Measurements from ENCODE around the gene ZBTB21.

The ZBTB21 gene

DNA sequence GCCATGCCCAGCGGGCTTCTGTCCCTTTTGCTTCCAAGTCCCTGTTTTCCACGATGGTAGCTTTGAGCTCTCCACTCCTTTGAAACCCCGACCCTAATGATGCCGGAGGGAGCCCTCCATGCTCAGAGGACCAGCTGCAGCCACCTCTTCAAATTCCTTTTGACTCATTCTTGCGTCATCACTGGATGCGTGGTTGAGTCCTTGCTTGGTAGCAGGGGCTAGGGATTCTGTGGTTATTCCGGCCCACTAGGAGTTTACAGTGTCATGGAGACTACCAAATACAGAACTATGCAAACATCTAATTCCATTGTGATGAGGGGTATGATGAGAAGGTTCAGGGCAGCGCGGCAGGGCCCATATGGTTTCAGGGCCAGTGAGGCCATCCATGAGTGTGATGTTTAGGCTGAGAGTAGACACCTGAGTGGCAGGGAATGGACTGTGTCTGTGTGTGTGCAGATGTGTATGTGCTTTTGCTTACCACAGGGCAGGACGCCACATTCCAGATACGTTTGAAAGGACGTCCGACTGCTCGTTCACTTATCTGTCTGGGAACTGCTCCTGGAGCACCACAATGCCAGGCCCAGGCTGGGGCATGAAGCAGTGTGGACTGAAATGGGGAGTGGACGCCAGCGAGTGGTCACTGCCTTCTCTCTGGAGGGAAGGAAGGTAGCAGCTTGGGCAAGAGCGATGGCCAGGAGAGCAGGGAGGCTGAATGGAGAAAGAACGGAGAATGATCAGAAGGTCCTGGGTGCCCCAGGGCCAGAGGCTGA lies 30.4 kb upstream of the ZBTB21 start:
- DNase-seq (ENCODE audit: insufficient read length, low spot score) (no peak), FAIRE-seq (no peak)

DNA sequence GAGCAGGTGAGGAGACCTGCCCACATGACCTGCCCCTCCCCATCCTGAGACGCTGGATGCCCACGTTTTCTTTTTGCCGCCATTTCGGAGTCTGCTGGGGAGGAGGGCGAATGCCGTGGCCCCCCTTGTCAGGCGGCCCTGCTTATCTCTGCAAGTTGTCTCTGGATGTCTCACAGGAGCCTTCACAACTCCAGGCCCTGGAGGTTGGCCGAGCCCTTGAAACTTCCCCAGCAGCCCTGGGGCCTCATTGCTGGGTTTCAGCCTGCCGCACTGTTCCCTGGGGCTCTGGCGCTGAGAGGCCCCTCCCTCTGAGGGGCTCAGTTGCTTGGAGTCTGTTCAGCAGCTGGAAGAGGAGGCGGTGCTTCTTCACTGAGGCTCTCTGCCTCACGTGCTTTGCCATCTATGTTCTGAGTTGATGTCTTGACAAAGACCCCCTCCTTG lies 29.8 kb upstream of the ZBTB21 start:
- FAIRE-seq, result no peak
- no peak for DNase-seq (ENCODE audit: insufficient read length, low spot score)

DNA sequence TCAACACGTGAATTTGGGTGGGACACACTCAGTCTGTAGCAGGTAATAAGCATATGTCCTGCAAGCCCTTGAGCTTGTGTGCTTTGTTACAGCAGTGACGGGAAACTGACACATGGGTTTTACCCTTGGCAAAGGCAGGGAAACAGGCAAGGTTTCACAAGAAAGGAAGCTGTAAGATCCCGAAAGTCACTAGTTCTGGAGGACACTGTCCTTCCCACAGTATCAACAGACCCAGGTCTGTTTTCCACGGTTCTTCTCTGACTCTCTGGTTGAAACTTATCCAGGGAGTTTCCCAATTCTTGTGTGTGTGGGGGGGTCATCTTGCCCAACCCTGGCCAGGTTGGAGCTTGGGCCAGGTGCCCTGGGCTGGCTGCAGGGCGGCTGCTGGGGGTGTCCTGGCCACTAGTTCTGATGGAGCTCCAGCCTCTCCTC lies 29.3 kb upstream of the ZBTB21 start:
- FAIRE-seq, result no peak
- no peak for DNase-seq (ENCODE audit: insufficient read length, low spot score)

DNA sequence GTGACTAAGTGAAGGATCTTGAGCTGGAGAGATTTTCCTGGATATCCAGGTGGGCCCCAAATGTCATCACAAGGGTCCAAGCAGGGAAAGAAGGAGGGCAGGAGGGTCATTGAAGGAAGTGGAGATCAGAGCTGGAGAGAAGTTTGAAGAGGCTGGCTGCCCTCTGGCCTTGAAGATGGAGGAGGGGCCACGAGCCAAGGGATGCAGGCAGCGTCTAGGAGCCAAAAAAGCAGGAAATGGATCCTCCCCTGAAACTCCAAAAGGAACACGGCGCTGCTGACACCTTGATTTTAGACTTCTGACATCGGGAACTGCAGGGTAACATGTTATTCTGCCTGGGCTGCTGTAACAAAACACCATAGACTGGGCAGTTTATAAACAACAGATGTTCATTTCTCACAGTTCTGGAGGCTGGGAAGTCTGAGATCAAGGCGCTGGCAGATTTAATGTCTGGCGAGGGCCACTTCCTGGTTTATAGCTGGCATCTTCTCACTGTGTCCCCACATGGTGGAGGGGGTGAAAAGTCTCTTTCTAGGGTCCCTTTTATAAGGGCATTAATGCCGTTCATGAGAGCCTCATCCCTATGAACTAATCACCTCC lies 28.8 kb upstream of the ZBTB21 start:
- DNase-seq (ENCODE audit: insufficient read length, low spot score) (no peak), FAIRE-seq (no peak)

GRCh38 chr21:42038393-42038792 lies 28.2 kb upstream of the ZBTB21 start:
- FAIRE-seq (no peak), DNase-seq (ENCODE audit: insufficient read length, low spot score) (no peak)

GRCh38 chr21:42037943-42038342 lies 27.8 kb upstream of the ZBTB21 start:
- no peak for FAIRE-seq
- no peak for DNase-seq (ENCODE audit: insufficient read length, low spot score)

- FAIRE-seq, result no peak
Measured at GRCh38 chr21:42037516-42037915, 27.4 kb upstream of the ZBTB21 start.

DNA sequence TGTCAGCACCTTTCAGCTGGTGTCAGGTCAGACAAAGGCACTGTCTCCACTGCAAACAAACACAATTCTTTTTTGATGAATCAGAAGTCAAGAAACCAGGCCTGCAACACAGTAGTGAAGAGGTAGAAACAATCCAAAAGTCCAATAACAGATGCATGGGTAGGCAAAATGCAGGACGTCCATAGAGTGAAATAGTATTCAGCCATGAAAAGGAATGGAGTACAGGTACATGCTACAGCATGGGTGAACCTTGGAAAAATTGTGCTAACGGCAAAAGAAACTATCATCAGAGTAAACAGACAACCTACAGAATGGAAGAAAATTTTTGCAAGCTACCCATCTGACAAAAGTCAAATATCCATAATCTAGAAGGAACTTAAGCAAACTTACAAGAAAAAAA lies 26.2 kb upstream of the ZBTB21 start:
- FAIRE-seq (no peak), DNase-seq (ENCODE audit: insufficient read length, low spot score) (no peak)

More at GRCh38 chr21:42037516-42037915, 27.4 kb upstream of the ZBTB21 start:
- no peak for DNase-seq (ENCODE audit: insufficient read length, low spot score)

- DNase-seq (ENCODE audit: insufficient read length, low spot score) (no peak), FAIRE-seq (no peak)
Measured at GRCh38 chr21:42032968-42033367, 22.8 kb upstream of the ZBTB21 start.

- FAIRE-seq (no peak), DNase-seq (ENCODE audit: insufficient read length, low spot score) (no peak)
Measured at GRCh38 chr21:42032266-42032665, 22.1 kb upstream of the ZBTB21 start.

DNA sequence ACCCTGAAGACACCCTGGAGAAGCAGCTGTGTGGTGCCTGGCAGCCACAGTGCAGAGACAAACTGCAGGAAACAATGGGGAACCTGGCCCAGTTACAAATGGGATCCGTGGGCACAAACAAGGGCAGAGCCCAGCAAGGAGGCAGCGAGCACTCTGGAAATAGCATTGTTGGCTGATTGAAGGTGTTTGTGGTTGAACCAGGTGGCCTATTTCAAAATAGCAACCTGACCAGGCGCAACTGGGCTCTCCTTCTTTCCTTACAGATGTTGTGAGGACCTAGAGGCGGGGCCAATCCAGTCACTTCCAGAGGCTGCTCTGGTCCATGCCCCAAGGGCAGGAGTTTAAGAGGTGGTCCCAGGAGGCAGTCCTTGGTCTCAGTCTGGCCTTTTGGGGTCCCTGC lies 21.7 kb upstream of the ZBTB21 start:
- no peak for FAIRE-seq
- DNase-seq (ENCODE audit: insufficient read length, low spot score), result no peak

GRCh38 chr21:42031241-42031640 lies 21.1 kb upstream of the ZBTB21 start:
- DNase-seq (ENCODE audit: insufficient read length, low spot score) (no peak), FAIRE-seq (no peak)

GRCh38 chr21:42030311-42030710 lies 20.2 kb upstream of the ZBTB21 start:
- DNase-seq (ENCODE audit: insufficient read length, low spot score), result no peak
- FAIRE-seq, result no peak

DNA sequence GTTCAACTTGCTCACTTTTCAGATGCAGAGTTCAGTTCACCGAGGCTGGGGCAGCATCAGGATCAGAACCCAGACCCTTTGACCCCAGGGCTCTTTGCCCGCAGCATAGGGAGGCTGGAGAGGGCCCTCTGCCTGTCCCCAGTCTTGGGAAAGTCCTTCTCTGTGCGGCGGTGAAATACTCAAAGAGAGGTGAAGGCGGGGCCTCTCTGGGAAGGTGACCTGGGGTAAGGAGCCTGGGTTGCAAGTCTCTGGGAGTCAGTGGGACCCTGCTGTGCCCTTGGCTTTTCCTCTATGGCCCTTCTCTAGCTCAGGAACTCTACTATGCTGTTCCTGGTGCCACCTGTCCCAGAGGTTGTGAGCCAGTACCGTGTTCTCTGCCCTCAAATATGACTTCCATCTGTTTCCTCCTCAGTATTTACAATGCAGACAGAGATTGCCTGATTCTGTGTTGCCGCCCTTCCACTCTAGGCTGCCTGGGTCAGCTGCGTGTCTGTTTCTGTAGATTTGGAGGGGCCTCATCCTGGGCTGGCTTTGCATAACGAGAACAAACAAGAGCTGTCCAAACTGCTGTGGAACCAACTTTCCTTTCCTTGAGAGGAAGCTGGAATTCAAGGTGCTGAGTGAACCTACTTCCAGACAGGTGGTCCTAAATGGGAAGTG lies 18.7 kb upstream of the ZBTB21 start:
- DNase-seq (ENCODE audit: insufficient read length, low spot score) (no peak), FAIRE-seq (no peak)

GRCh38 chr21:42027822-42028765 lies 17.9 kb upstream of the ZBTB21 start:
- DNase-seq (ENCODE audit: insufficient read length, low spot score) (no peak), FAIRE-seq (no peak)

GRCh38 chr21:42027085-42027821 lies 17.1 kb upstream of the ZBTB21 start:
- FAIRE-seq (no peak), DNase-seq (ENCODE audit: insufficient read length, low spot score) (no peak)

GRCh38 chr21:42026082-42026435 lies 15.9 kb upstream of the ZBTB21 start:
- no peak for DNase-seq (ENCODE audit: insufficient read length, low spot score)
- FAIRE-seq, result no peak

DNA sequence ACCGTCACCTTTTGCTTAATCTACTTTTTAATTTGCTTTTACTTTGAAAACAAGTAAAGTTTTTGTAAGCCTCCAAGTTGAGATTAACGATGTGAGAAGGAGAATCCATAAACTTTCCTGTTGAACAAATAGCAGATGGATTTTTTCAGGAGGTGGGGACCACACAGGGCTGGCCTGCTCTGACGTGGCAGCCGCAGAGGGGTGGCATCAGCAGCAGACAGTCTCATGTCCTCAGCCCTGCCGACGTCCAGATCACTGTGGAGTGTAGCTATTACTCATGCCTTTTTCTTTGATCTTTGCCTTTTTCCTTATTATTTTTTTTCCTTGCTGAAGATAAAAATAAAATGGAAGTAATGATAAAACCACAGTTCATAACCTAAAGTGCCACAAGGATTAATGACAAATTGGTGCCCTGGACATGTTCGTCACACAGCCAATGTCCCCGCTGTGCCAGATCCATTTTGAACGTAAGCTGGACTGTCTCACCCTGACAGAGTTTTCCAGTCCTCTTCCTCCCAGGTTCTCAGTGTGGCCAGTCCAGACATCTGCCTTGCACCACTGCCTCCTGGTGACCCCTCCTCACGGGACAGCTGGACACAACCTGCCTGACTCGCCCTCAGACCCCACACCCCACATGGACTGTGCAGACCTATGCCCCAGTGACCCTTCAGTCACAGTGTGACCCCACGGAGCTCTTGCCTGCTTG lies 15.4 kb upstream of the ZBTB21 start:
- DNase-seq (ENCODE audit: insufficient read length, low spot score) (no peak), FAIRE-seq (no peak)

GRCh38 chr21:42022906-42023305 lies 12.7 kb upstream of the ZBTB21 start:
- FAIRE-seq (no peak), DNase-seq (ENCODE audit: insufficient read length, low spot score) (no peak)

DNA sequence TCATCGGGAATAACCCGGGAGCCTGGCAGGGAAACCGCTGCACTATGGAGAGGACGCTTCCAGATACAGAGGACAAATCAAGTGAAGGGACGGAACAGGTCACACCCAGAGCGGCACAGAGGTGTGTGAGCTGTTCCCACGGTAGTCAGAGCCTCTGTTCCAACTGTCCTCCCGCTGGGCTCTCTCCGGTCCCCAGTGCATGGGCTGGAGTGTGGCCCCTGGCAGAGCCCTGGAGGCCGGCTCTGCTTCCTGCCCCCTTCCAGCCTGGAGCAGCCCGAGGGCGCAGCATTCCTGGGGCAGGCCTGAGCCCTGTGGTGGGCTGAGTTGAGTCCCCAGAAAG lies 11.9 kb upstream of the ZBTB21 start:
- no peak for FAIRE-seq

More for the DNA sequence above, 11.9 kb upstream of the ZBTB21 start:
- no peak for DNase-seq (ENCODE audit: insufficient read length, low spot score)

All from GM19239 (cell line).